ENCODE data around the gene BEND5.

BEND5 gene

GRCh38 chr1:48678710-48679505 is 97.8 kb downstream of the BEND5 start:
- TF ChIP-seq CTCF (IDR thresholded peaks at IDR 0.05): no peak

Data from LNCAP (cell line).